Mucosa of descending colon (tissue), 3 donors: ENCODE measurements around the gene SMARCC2. TPM values are rescaled to one million over a fixed set of nuclear protein-coding genes. Genes with fewer than 3 reads are reported as not detected.

Experiments used
- ATAC-seq: fragments of 200-7000 bp; cut with Tn5 transposase; one replicate; pipeline ENCODE4 v1.9.1; 2020; ENCODE audit warnings: mild to moderate bottlenecking, moderate library complexity
- DNase-seq, 3 donors: peaks; one replicate each; pipeline ENCODE4 v3.0.0-alpha.2; 2020
- H3K36me3 ChIP-seq: fragments of 200-600 bp; one replicate; pipeline ENCODE4 v1.8.0; 2021; ENCODE audit warnings: low read depth, mild to moderate bottlenecking
- H3K4me1 ChIP-seq: fragments of 200-600 bp; one replicate; pipeline ENCODE4 v1.8.0; 2021; ENCODE audit warnings: low read depth, mild to moderate bottlenecking
- H3K4me3 ChIP-seq: fragments of 200-600 bp; one replicate; pipeline ENCODE4 v1.8.0; 2021; ENCODE audit warnings: mild to moderate bottlenecking
- H3K9me3 ChIP-seq: fragments of 200-600 bp; one replicate; pipeline ENCODE4 v1.8.0; 2021; ENCODE audit warnings: mild to moderate bottlenecking
- CTCF ChIP-seq: fragments of 200-600 bp; IDR thresholded peaks from one replicate; pipeline ENCODE4 v1.8.0; 2022; ENCODE audit warnings: antibody characterized with exemption, mild to moderate bottlenecking
- intact Hi-C, 2 donors: fragments of 100-400 bp; cut with DNase I in 1 of 2; cut with micrococcal nuclease in 1 of 2; formaldehyde crosslinking; loops; one replicate each; pipeline versions ENCODE4 v1.11.0 to v1.11.1; 2022; cut with DNase I, micrococcal nuclease
- total RNA-seq, 3 donors: library from RNA; stranded (reverse); fragmentation: NEBNext Ultra II Directional in 2 of 3; extraction: Animal tissue kit (Norgen Biotek cat#: 25700) in 2 of 3; gene quantifications; one replicate each; pipeline versions ENCODE4 v1.2.1 to v1.2.4, GENCODE V29; 2021 to 2023
- donor health status: DM: no; HTN: no; CAD: no; lungs with moderate emphysema.
- donor health status: DM: no; HTN: no; CAD: no.
- donor health status: DM: no; HTN: yes; CAD: no.

Gene SMARCC2
- total RNA-seq, 3 donors from 2014 or later = 91.7 to 163 (median 116) TPM

- Histone ChIP-seq H3K4me1 (no peaks in the 10 kb centered on the region), H3K36me3 (peaks cover 15% of the 10 kb centered on the region), H3K4me3 (no peak overlapping the region), H3K9me3 (no peaks in the 10 kb centered on the region)
- DNase-seq (no peak), ATAC-seq (no peak)
- TF ChIP-seq CTCF = no peak
- intact Hi-C loops = no loop called here
Measured at GRCh38 chr12:56178347-56178746, 10.9 kb downstream of the SMARCC2 start.

- no peaks in the 10 kb centered on the region for H3K4me1 ChIP-seq
- DNase-seq (no peak), ATAC-seq (no peak)
- no peaks in the 10 kb centered on the region for H3K9me3 ChIP-seq
- TF ChIP-seq CTCF = no peak
- peaks cover 11% of the 10 kb centered on the region for H3K36me3 ChIP-seq
- H3K4me3 ChIP-seq = no peak overlapping the region
- intact Hi-C loops = no loop called here
Measured at GRCh38 chr12:56172839-56173238, 16.4 kb downstream of the SMARCC2 start.

- ATAC-seq (no peak), DNase-seq (no peak)
- no peak overlapping the region for H3K4me3 ChIP-seq
- peaks cover 7% of the 10 kb centered on the region for H3K36me3 ChIP-seq
- intact Hi-C loops = no loop called here
- no peaks in the 10 kb centered on the region for H3K4me1 ChIP-seq
- TF ChIP-seq CTCF = no peak
- H3K9me3 ChIP-seq = no peaks in the 10 kb centered on the region
Measured at GRCh38 chr12:56169229-56169759, 20.0 kb downstream of the SMARCC2 start.

GRCh38 chr12:56165369-56165768 is 23.9 kb downstream of the SMARCC2 start:
- Histone ChIP-seq H3K9me3 (no peaks in the 10 kb centered on the region), H3K4me3 (no peak overlapping the region), H3K36me3 (peaks cover 13% of the 10 kb centered on the region), H3K4me1 (peaks cover 11% of the 10 kb centered on the region)
- TF ChIP-seq CTCF = no peak
- ATAC-seq (peak; percentile 2), DNase-seq (no peak)
- intact Hi-C loops = no loop called here

- intact Hi-C loops = no loop called here
Measured at GRCh38 chr12:56164345-56164729, 24.9 kb downstream of the SMARCC2 start.

More at GRCh38 chr12:56164345-56164729, 24.9 kb downstream of the SMARCC2 start:
- no peak overlapping the region for H3K4me3 ChIP-seq
- no peak for TF ChIP-seq CTCF
- ATAC-seq = no peak
- peaks cover 22% of the 10 kb centered on the region for H3K4me1 ChIP-seq
- H3K36me3 ChIP-seq = peaks cover 9% of the 10 kb centered on the region
- no peak for DNase-seq
- H3K9me3 ChIP-seq = no peaks in the 10 kb centered on the region
